Psoas muscle (tissue), 8 donors: ENCODE measurements around the gene FBXL19. TPM values are rescaled to one million over a fixed set of nuclear protein-coding genes. Genes with fewer than 3 reads are reported as not detected.

ENCODE experiments used
- ATAC-seq, 4 donors: fragments of 200-7000 bp; cut with Tn5 transposase; one replicate each; pipeline ENCODE4 v1.9.1; 2020; ENCODE audit warnings: moderate library complexity in 3 of 4, mild to moderate bottlenecking in 2 of 4
- DNase-seq, 2 donors: peaks; one replicate each; pipeline ENCODE4 v3.0.0-alpha.2; 2020
- H3K27ac ChIP-seq: fragments of 200-600 bp; one replicate; pipeline ENCODE4 v1.8.0; 2022
- H3K27me3 ChIP-seq, 3 donors: fragments of 200-600 bp in 1 of 3; one replicate each; pipeline versions ENCODE4 v1.6.1 to v1.8.0; 2013 to 2022; ENCODE audit warnings: low read length in 2 of 3, mild to moderate bottlenecking in 2 of 3, moderate library complexity in 1 of 3; ENCODE audit not compliant: insufficient read depth in 3 of 3
- H3K36me3 ChIP-seq, 2 donors: fragments of 200-600 bp in 1 of 2; one replicate each; pipeline versions ENCODE4 v1.6.1 to v1.8.0; 2013 to 2022; ENCODE audit warnings: low read depth in 1 of 2, mild to moderate bottlenecking in 1 of 2, moderate library complexity in 1 of 2; ENCODE audit not compliant: insufficient read depth in 1 of 2
- H3K4me1 ChIP-seq: fragments of 200-600 bp; one replicate; pipeline ENCODE4 v1.8.0; 2022
- H3K4me3 ChIP-seq: fragments of 200-600 bp; one replicate; pipeline ENCODE4 v1.8.0; 2022; ENCODE audit warnings: mild to moderate bottlenecking
- H3K9me3 ChIP-seq: fragments of 200-600 bp; one replicate; pipeline ENCODE4 v1.8.0; 2022
- CTCF ChIP-seq: fragments of 200-600 bp; IDR thresholded peaks from one replicate; pipeline ENCODE4 v1.8.0; 2022; ENCODE audit warnings: antibody characterized with exemption
- WGBS, 3 donors: extraction: QIAGEN DNeasy Blood & Tissue Kit; methylation state at CpG; one replicate each; pipeline versions ENCODE4 v1.1.6 to v1.1.7; 2013; 5-methylcytosine and 5-hydroxymethylcytosine counted together
- intact Hi-C, 2 donors: fragments of 100-400 bp; cut with DNase I; formaldehyde crosslinking; loops; one replicate each; pipeline versions ENCODE4 v1.11.0 to v1.14.2; 2022
- polyA plus RNA-seq, 3 donors: library from polyadenylated mRNA; stranded (reverse); fragments of 200-250 nt; gene quantifications; one replicate each; pipeline ENCODE4 v1.2.3, GENCODE V29; 2013
- total RNA-seq, 4 donors: library from RNA; stranded (reverse); fragmentation: NEBNext Ultra II Directional in 2 of 4; extraction: Animal tissue kit (Norgen Biotek cat#: 25700) in 2 of 4; gene quantifications; one replicate each; pipeline versions ENCODE4 v1.2.1 to v1.2.4, GENCODE V29; 2021 to 2023
- donor health status: healthy with polysubstance abuse.
- donor health status: DM: no; HTN: no; CAD: no; lungs with moderate emphysema.
- donor health status: Bipolar disorder and iron deficiency.
- donor health status: healthy.
- donor health status: DM: yes; HTN: yes; CAD: no.
- donor health status: DM: no; HTN: no; CAD: no.
- donor health status: DM: no; HTN: no; CAD: no.
- donor health status: DM: yes; HTN: yes; CAD: no.

The FBXL19 gene
- total and polyA plus RNA-seq, 7 donors = 2.8 to 5.4 (median 4.1) TPM

GRCh38 chr16:30912794-30913412, 10.5 kb upstream of the FBXL19 start:
- intact Hi-C loops = no loop called here
- H3K4me3 ChIP-seq = no peak overlapping the region
- H3K27ac ChIP-seq = no peak overlapping the region
- H3K27me3 ChIP-seq = no peaks in the 10 kb centered on the region
- WGBS, 3 donors = 87 to 88% (median 87%) methylated on average over 6 of the region's 6 CpGs
- ATAC-seq = no peak
- no peaks in the 10 kb centered on the region for H3K4me1 ChIP-seq
- no peak for DNase-seq
- H3K36me3 ChIP-seq = no peaks in the 10 kb centered on the region
- H3K9me3 ChIP-seq = no peaks in the 10 kb centered on the region
- TF ChIP-seq CTCF = no peak

GRCh38 chr16:30914830-30915229, 8.5 kb upstream of the FBXL19 start:
- Histone ChIP-seq H3K4me3 (no peak overlapping the region), H3K27me3 (no peaks in the 10 kb centered on the region), H3K36me3 (no peaks in the 10 kb centered on the region), H3K27ac (no peak overlapping the region), H3K9me3 (no peaks in the 10 kb centered on the region), H3K4me1 (no peaks in the 10 kb centered on the region)
- WGBS, 3 donors = 88 to 96% (median 88%) methylated on average over 3 of the region's 3 CpGs
- TF ChIP-seq CTCF = no peak
- intact Hi-C loops = no loop called here
- ATAC-seq = no peak
- no peak for DNase-seq

- no peaks in the 10 kb centered on the region for H3K9me3 ChIP-seq
- no peak overlapping the region for H3K27ac ChIP-seq
- ATAC-seq = no peak
- no peak for TF ChIP-seq CTCF
- no peak for DNase-seq
- no peaks in the 10 kb centered on the region for H3K36me3 ChIP-seq
- H3K4me3 ChIP-seq = no peak overlapping the region
- WGBS, 3 donors = 76 to 100% (median 89%) methylated on average over 1 of the region's 1 CpG
- peaks cover 7% of the 10 kb centered on the region for H3K4me1 ChIP-seq
- intact Hi-C loops = no loop called here
- no peaks in the 10 kb centered on the region for H3K27me3 ChIP-seq
These were observed 4.8 kb upstream of the FBXL19 start for GRCh38 chr16:30918614-30919013.

- Histone ChIP-seq H3K9me3 (no peaks in the 10 kb centered on the region), H3K4me1 (peaks cover 7% of the 10 kb centered on the region), H3K4me3 (no peak overlapping the region), H3K36me3 (no peaks in the 10 kb centered on the region), H3K27me3 (no peaks in the 10 kb centered on the region), H3K27ac (no peak overlapping the region)
- DNase-seq = no peak
- 63 to 74% (median 67%) methylated on average over 2 of the region's 2 CpGs for WGBS, 3 donors
- ATAC-seq = no peak
- no peak for TF ChIP-seq CTCF
- intact Hi-C loops = loop anchor here (1.0 kb wide), 1 partner anchor 76 kb away; no protein-coding TSS in a partner anchor
These were observed 2.5 kb upstream of the FBXL19 start for GRCh38 chr16:30920891-30921290.

- whole genome bisulfite sequencing, 3 donors = 23 to 28% (median 25%) methylated on average over 6 of the region's 6 CpGs
- H3K36me3 ChIP-seq = no peaks in the 10 kb centered on the region
- intact Hi-C loops = loop anchor here (1.0 kb wide), 1 partner anchor 76 kb away; no protein-coding TSS in a partner anchor
- H3K27me3 ChIP-seq = no peaks in the 10 kb centered on the region
- no peak for ATAC-seq
- peaks cover 7% of the 10 kb centered on the region for H3K4me1 ChIP-seq
- peak overlapping the region; percentile 81 for H3K4me3 ChIP-seq
- peak overlapping the region; percentile 86 for H3K27ac ChIP-seq
- no peak for TF ChIP-seq CTCF
- DNase-seq = no peak
- no peaks in the 10 kb centered on the region for H3K9me3 ChIP-seq
These were observed 2.0 kb upstream of the FBXL19 start for GRCh38 chr16:30921459-30921747.
